Stimulated activated CD8-positive, alpha-beta memory T cell treated with anti-CD3 and anti-CD28 coated beads, Interleukin-7, amount 100 ng/mL, for 24 hours (primary cell): ENCODE data around the gene FOXC1.

ENCODE experiments used
- DNase-seq: peaks from one replicate; pipeline ENCODE4 v3.0.0-alpha.2; 2020; ENCODE audit warnings: low read depth

The FOXC1 gene

GRCh38 chr6:1643830-1644445 lies 34.2 kb downstream of the FOXC1 start:
- DNase-seq = no peak

DNA sequence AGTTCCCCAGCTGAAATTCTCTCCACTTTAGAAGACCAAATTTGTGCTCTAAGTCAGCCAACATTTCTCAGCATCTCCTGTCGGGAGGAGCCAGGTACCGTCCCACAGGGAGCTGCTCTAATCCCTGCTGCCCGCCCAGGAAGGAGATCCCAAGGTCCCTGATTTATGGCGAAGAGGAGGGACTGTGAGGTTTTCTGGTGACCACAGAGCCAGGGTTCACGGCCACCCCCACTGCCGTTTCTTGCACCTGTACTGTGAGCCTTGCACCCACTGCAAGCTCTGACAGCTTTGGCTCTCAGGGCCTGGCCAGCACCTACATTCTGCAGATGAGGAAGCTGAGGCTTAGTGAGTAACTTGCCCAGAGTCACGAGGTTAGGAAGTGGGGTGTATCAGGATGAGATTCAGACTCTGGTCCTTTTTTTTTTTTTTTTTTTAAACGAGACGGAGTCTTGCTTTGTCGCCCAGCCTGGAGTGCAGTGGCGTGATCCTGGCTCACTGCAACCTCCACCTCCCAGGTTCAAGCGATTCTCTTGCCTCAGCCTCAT lies 34.9 kb downstream of the FOXC1 start:
- no peak for DNase-seq

DNA sequence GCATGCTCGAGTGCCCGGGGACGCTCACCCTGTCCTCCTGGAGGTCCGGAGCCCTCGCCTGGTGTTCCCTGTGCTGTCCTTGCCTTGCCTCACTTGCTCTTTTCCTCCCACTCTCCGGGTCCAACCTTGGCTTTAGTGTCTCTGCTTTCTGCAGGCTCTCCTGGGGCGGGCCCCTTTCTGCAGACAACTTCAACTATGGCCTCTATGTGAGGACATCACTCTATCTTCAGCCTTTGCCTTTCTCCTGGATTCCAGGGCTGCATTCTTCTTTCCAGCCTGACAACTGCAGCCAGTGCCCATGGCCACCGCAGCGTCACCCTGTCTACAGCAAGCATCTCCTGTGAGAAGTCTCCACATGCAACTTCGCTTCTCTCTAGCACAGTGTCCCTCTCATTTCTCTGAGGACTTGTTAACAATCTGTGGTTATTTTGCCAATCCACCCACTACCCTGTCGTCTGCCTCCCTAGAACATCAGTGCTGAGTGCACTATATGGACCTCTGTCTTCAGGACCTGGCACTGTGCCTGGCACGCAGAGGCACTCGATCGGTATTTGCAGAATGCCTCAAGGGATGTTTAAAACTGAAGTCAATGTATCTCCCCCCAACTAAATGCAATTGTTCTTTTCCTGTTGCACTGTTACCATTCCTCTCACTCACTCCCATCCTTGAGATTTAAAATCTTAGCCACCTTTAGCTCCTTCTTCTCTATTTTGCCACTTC lies 35.9 kb downstream of the FOXC1 start:
- DNase-seq = no peak

- DNase-seq = no peak
These were observed 41.6 kb downstream of the FOXC1 start for GRCh38 chr6:1651362-1651761.

GRCh38 chr6:1652842-1653241 lies 43.1 kb downstream of the FOXC1 start:
- no peak for DNase-seq

- no peak for DNase-seq
These were observed 44.3 kb downstream of the FOXC1 start for GRCh38 chr6:1654054-1654453.

DNA sequence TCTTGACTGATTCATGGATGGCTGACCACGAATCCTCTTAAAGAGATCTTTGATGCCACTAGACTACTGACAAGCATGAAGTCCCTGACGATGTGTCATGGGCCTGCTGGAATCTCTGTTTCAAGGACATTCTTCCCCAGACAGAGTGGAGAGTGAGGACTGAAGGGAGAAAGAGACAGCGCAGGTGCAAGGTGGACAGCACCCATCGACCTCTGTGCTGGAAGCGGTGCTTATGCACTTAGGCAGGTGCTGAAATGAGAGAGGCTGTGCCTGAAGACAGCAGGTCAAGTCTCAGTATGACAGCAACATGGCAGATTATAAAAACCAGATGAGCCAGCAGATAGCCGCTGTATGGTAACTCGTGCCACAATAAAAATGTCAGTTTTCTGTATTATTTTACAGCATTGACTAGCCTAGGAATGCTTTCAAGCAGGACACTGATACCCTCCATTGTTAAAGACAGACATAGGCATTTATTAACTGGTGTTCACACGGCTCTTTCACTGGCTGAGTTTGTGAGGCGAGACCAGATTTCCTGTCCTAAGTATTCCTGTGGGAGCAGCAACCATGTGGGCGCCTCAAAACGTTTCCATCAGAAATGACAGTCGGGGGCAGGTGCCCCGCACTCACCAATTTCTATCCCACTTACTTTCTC lies 47.5 kb downstream of the FOXC1 start:
- no peak for DNase-seq

GRCh38 chr6:1657771-1658165 lies 48.1 kb downstream of the FOXC1 start:
- DNase-seq = no peak

- no peak for DNase-seq
These were observed 48.7 kb downstream of the FOXC1 start for GRCh38 chr6:1658212-1659005.

DNA sequence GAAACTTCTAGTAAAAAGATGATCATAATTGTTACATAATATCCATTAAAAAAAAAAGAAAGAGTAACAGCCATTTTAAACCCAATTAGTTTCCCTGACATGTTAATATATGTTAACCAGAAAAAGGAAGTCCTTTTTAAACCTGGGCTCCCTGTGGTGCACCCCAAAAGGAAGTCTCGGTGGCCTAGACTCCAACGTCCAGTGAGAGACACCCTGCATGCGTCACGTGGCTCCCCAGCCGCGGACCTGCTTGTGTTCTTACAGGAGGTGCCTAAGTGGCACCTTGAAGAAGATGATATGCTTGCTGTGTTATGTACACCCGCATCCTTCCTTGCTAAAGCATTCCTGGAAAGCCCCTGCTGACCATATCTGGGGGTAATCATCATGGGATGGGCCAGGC lies 50.1 kb downstream of the FOXC1 start:
- DNase-seq = no peak

DNA sequence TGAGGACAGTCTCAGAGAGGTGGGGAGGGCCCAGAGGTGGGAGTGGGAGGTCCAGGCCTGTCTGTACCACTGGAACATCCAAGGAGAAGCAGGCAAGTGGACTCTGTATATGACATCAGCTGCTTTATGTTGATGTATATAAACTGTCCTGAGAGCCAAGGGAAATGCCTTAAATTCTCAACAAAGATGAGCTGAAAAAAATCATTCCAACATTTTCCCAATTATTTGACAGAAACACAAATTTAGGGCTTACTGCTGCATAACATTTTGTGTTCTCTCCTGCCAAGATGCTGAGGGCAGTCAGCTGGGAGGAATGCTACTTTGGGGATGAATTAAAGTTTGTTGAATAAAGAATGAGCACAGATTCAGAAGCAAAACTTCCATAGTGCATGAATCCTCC lies 52.8 kb downstream of the FOXC1 start:
- DNase-seq = no peak
